Measurements from ENCODE around the gene UBASH3A.

GRCh38 chr21:42478504-42478903 is 74.8 kb downstream of the UBASH3A start:
- TF ChIP-seq ZNF274 (IDR thresholded peaks at IDR 0.05; ENCODE audit: low read depth, low read length) (no peak), YY1 (IDR thresholded peaks at IDR 0.05; ENCODE audit: extremely low read depth, insufficient replicate concordance, low read depth, low read length) (no peak), JUND (IDR thresholded peaks at IDR 0.05) (no peak), CTCF (IDR thresholded peaks at IDR 0.05 in 2 of 3, conservative IDR thresholded peaks at IDR 0.05 in 1 of 3; ENCODE audit: borderline replicate concordance in 1 of 3, insufficient read depth in 1 of 3, low read depth in 2 of 3, low read length in 2 of 3) (no peak), ZBTB33 (IDR thresholded peaks at IDR 0.05; ENCODE audit: extremely low read depth, insufficient replicate concordance, low read length) (no peak), CEBPB (IDR thresholded peaks at IDR 0.05; ENCODE audit: low read depth) (no peak), EZH2 (IDR thresholded peaks at IDR 0.05) (no peak), SRF (IDR thresholded peaks at IDR 0.05; ENCODE audit: low read depth) (no peak), POLR2A (IDR thresholded peaks at IDR 0.05; ENCODE audit: borderline replicate concordance, extremely low read depth, insufficient read depth, insufficient read length) (no peak), CBX3 (IDR thresholded peaks at IDR 0.05; ENCODE audit: low read depth) (no peak), SIN3A (IDR thresholded peaks at IDR 0.05; ENCODE audit: low read depth) (no peak), RAD21 (IDR thresholded peaks at IDR 0.05; ENCODE audit: low read depth) (no peak), FOSL1 (IDR thresholded peaks at IDR 0.05; ENCODE audit: low read depth) (no peak), POLR2AphosphoS5 (IDR thresholded peaks at IDR 0.05; ENCODE audit: low read depth, low read length) (no peak)

All from HCT116 (cell line).